Spleen (tissue), 11 donors: ENCODE data around the gene TMEM243. TPM values are rescaled to one million over a fixed set of nuclear protein-coding genes. Genes with fewer than 3 reads are reported as not detected.
A peak's percentile ranks its signal among the peaks of the same experiment; 100 is the strongest.

ENCODE experiments used
- DNase-seq: peaks from one replicate; pipeline ENCODE4 v3.0.0-alpha.2; 2020
- H3K27ac ChIP-seq, 8 donors: fragments of 200-600 bp; sonication (generic) in 7 of 8; 1 replicate in 4 of 8; 2 replicates in 4 of 8; pipeline versions ENCODE4 v1.5.0 to v1.8.0; 2016 to 2021; ENCODE audit warnings: inconsistent platforms in 4 of 8, mild to moderate bottlenecking in 4 of 8, moderate library complexity in 1 of 8
- H3K27me3 ChIP-seq, 7 donors: fragments of 200-600 bp; sonication (generic) in 6 of 7; replicated peaks in 1 of 7; 1 replicate in 4 of 7; 2 replicates in 3 of 7; pipeline versions ENCODE4 v1.5.0 to v1.8.0; 2016 to 2021; ENCODE audit warnings: inconsistent platforms in 3 of 7, mild to moderate bottlenecking in 1 of 7
- H3K36me3 ChIP-seq, 6 donors: fragments of 200-600 bp; sonication (generic) in 5 of 6; 1 replicate in 4 of 6; 2 replicates in 2 of 6; pipeline versions ENCODE4 v1.5.0 to v1.8.0; 2016 to 2021; ENCODE audit warnings: inconsistent platforms in 2 of 6
- H3K4me1 ChIP-seq, 6 donors: fragments of 200-600 bp; sonication (generic) in 5 of 6; 1 replicate in 3 of 6; 2 replicates in 3 of 6; pipeline versions ENCODE4 v1.5.0 to v1.8.0; 2016 to 2021; ENCODE audit warnings: inconsistent platforms in 3 of 6
- H3K4me3 ChIP-seq, 8 donors: fragments of 200-600 bp; sonication (generic) in 7 of 8; 1 replicate in 4 of 8; 2 replicates in 4 of 8; pipeline versions ENCODE4 v1.5.0 to v1.8.0; 2016 to 2021; ENCODE audit warnings: inconsistent platforms in 4 of 8, mild to moderate bottlenecking in 4 of 8, moderate library complexity in 2 of 8
- H3K9me3 ChIP-seq, 8 donors: fragments of 200-600 bp; sonication (generic) in 7 of 8; 1 replicate in 4 of 8; 2 replicates in 4 of 8; pipeline versions ENCODE4 v1.5.0 to v1.8.0; 2016 to 2021; ENCODE audit warnings: inconsistent platforms in 4 of 8
- POLR2A ChIP-seq, 3 donors: fragments of 450-650 bp; IDR thresholded peaks; one replicate each; pipeline ENCODE4 v1.5.1; 2017; ENCODE audit warnings: antibody characterized with exemption in 3 of 3, mild to moderate bottlenecking in 1 of 3
- POLR2AphosphoS5 ChIP-seq, 3 donors: sonication (generic); formaldehyde crosslinking; IDR thresholded peaks; one replicate each; pipeline ENCODE4 v1.5.1; 2017; ENCODE audit warnings: antibody characterized with exemption in 3 of 3
- WGBS, 5 donors: extraction: QIAGEN DNeasy Blood & Tissue Kit in 3 of 5; methylation state at CpG; one replicate each; pipeline versions ENCODE4 v1.1.5 to v1.1.7; 2013 to 2018; 5-methylcytosine and 5-hydroxymethylcytosine counted together
- intact Hi-C: fragments of 100-400 bp; cut with DNase I; formaldehyde crosslinking; loops from one replicate; pipeline ENCODE4 v1.15.0; 2023; ENCODE audit warnings: low total_unique reads
- polyA plus RNA-seq, 3 donors: library from polyadenylated mRNA; stranded (reverse); fragments of 200-250 nt; gene quantifications; one replicate each; pipeline ENCODE4 v1.2.1, GENCODE V29; 2013
- small RNA-seq, 4 donors: library from RNA; depleted of rRNA; stranded (forward); fragments of <200 nt; gene quantifications; one replicate each; pipeline ENCODE3, GENCODE V24; 2016
- total RNA-seq, 7 donors: library from RNA; depleted of rRNA in 3 of 7; stranded (reverse); fragments of >200 nt in 3 of 7; fragmentation: NEBNext Ultra II Directional in 4 of 7; extraction: Animal tissue kit (Norgen Biotek cat#: 25700) in 4 of 7; gene quantifications; one replicate each; pipeline versions ENCODE4 v1.1.0 to v1.2.1, GENCODE V29; 2016 to 2021
- TF ChIP-seq, protein P1 (sequence below), 11 experiments: fragments of 200-600 bp in 7 of 11; fragments of 450-650 bp in 4 of 11; sonication (generic) in 4 of 11; IDR thresholded peaks in 8 of 11; conservative IDR thresholded peaks in 3 of 11; 1 replicate in 7 of 11; 2 replicates in 4 of 11; pipeline versions ENCODE4 v1.4.0 to v1.8.0; 2016 to 2021; ENCODE audit warnings: antibody characterized with exemption in 11 of 11, inconsistent platforms in 4 of 11, mild to moderate bottlenecking in 1 of 11
- donor health status: healthy with polysubstance abuse.
- donor health status: DM: no; HTN: no; CAD: no; lungs with moderate emphysema.
- donor health status: DM: no; HTN: no; CAD: no.
- donor health status: Bipolar disorder and iron deficiency.
- donor health status: healthy.
- donor health status: DM: no; HTN: no; CAD: no.
- donor health status: DM: yes; HTN: yes; CAD: no.

Gene TMEM243
- total and polyA plus RNA-seq, 10 donors, result 45.4 to 144 (median 86.4) TPM

DNA sequence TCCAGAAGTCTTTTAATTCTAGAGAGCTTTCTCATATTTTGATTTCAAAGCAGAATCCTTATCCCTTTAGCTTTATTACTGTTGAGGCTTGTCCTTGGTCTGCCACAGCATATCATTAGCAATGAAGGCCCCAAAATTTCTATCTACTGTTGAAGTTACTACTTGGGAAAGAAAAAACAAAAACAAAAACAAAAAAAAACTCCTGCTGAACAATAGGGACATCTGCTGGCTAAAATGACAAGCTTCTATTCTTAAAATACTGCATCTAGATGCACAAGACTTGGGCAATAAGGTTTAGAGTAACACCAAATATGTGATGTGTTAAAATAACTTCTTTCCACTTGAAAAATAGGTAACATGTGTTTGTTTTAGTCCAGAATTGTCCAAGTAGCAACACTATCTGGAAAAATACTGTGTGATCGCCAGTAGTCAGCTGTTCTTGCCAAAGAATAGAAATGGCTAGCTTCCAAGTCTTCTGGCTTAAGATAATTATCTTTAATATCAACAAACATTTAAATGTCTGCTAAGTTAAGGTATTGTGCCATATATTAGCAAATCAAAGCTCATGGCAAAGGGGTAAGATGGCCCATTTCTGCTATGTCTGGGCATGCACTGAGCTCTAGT, 71.1 kb downstream of the TMEM243 start:
- H3K4me1 ChIP-seq, result peaks cover 0 to 33% (median 12%) of the 10 kb centered on the region in 6 donors
- H3K4me3 ChIP-seq, result no peak overlapping the region
- WGBS, 5 donors, result 62 to 78% (median 65%) methylated on average over 1 of the region's 1 CpG
- H3K27ac ChIP-seq, result no peak overlapping the region
- no peak for DNase-seq
- H3K27me3 ChIP-seq, result no peaks in the 10 kb centered on the region
- no peak for TF ChIP-seq POLR2AphosphoS5 (IDR thresholded peaks at IDR 0.05)
- TF ChIP-seq, protein P1, sequence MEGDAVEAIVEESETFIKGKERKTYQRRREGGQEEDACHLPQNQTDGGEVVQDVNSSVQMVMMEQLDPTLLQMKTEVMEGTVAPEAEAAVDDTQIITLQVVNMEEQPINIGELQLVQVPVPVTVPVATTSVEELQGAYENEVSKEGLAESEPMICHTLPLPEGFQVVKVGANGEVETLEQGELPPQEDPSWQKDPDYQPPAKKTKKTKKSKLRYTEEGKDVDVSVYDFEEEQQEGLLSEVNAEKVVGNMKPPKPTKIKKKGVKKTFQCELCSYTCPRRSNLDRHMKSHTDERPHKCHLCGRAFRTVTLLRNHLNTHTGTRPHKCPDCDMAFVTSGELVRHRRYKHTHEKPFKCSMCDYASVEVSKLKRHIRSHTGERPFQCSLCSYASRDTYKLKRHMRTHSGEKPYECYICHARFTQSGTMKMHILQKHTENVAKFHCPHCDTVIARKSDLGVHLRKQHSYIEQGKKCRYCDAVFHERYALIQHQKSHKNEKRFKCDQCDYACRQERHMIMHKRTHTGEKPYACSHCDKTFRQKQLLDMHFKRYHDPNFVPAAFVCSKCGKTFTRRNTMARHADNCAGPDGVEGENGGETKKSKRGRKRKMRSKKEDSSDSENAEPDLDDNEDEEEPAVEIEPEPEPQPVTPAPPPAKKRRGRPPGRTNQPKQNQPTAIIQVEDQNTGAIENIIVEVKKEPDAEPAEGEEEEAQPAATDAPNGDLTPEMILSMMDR (IDR thresholded peaks at IDR 0.05 in 8 of 11, conservative IDR thresholded peaks at IDR 0.05 in 3 of 11), result peak in 8 of 11 experiments; percentile 45 to 64 (median 54)
- no peak for TF ChIP-seq POLR2A (IDR thresholded peaks at IDR 0.05)
- no peaks in the 10 kb centered on the region for H3K9me3 ChIP-seq
- H3K36me3 ChIP-seq, result no peaks in the 10 kb centered on the region
- intact Hi-C loops, result loop anchor here (5.0 kb wide), 2 partner anchors 74 to 211 kb away; no protein-coding TSS in a partner anchor

GRCh38 chr7:87147500-87147899, 72.0 kb downstream of the TMEM243 start:
- Histone ChIP-seq H3K9me3 (no peaks in the 10 kb centered on the region), H3K27ac (no peak overlapping the region), H3K4me1 (peaks cover 0 to 29% (median 11%) of the 10 kb centered on the region in 6 donors), H3K36me3 (no peaks in the 10 kb centered on the region), H3K27me3 (no peaks in the 10 kb centered on the region), H3K4me3 (no peak overlapping the region)
- intact Hi-C loops, result loop anchor here (5.0 kb wide), 2 partner anchors 75 to 210 kb away; no protein-coding TSS in a partner anchor
- DNase-seq, result no peak
- TF ChIP-seq POLR2AphosphoS5 (IDR thresholded peaks at IDR 0.05), result no peak
- TF ChIP-seq POLR2A (IDR thresholded peaks at IDR 0.05), result no peak
- TF ChIP-seq, protein P1 (IDR thresholded peaks at IDR 0.05 in 8 of 11, conservative IDR thresholded peaks at IDR 0.05 in 3 of 11), result no peak
- 90 to 98% (median 92%) methylated on average over 7 of the region's 7 CpGs for WGBS, 5 donors

DNA sequence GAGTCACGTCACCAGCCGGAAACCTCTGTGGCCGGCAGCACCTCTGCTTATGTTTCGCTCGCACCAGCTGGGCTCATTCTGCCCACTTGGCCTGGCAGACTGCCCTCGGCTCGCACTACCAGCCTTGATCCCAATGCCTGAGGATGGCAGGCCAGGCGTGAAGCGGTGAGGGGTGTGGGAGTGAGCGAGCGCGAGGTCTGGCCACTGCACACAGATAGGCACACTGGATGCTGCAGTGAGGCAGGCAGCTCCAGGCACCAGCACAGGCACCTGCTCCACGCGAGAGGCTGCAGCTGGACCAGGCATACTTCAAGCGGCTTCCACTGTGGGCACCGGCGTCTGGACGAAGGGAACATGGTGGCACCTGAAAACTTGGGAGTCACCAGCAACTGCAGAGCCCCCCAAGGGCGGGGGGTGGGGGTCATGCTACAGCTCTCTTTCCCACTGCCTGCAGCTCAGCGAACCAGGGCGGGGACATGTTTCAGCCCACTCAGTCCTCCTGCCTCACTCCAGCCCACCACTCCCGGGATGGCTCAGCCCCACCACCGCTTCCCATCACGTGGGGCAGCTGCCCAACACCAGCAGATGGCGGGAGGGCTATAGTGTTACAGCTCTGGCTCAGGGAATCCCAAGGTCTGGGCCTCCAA, 72.7 kb downstream of the TMEM243 start:
- H3K4me1 ChIP-seq, result peaks cover 0 to 29% (median 11%) of the 10 kb centered on the region in 6 donors
- peak; percentile 78 for DNase-seq
- H3K36me3 ChIP-seq, result no peaks in the 10 kb centered on the region
- intact Hi-C loops, result loop anchor here (5.0 kb wide), 2 partner anchors 75 to 210 kb away; no protein-coding TSS in a partner anchor
- 85 to 94% (median 89%) methylated on average over 20 to 25 of the region's 25 CpGs for whole genome bisulfite sequencing, 5 donors
- H3K9me3 ChIP-seq, result no peaks in the 10 kb centered on the region
- no peak overlapping the region for H3K4me3 ChIP-seq
- H3K27ac ChIP-seq, result no peak overlapping the region
- no peaks in the 10 kb centered on the region for H3K27me3 ChIP-seq
- TF ChIP-seq POLR2AphosphoS5 (IDR thresholded peaks at IDR 0.05) (no peak), POLR2A (IDR thresholded peaks at IDR 0.05) (no peak)
- TF ChIP-seq, protein P1 (IDR thresholded peaks at IDR 0.05 in 8 of 11, conservative IDR thresholded peaks at IDR 0.05 in 3 of 11), result no peak

Small RNA genes lying within 50 kb of the gene (small RNA-seq; reads per million reads assigned to genes)
- gene RF00019, result 0 reads per million in 4 donors
- 0 reads per million in 4 donors for gene RF02271

Other genes with a start within 250 kb of the TMEM243 start
- 10 to 100 TPM; 17.3 to 23.3 (median 18.5) TPM for gene ELAPOR2, start 160.1 kb downstream of the TMEM243 start, total RNA-seq
- gene ELAPOR2, start 160.1 kb downstream of the TMEM243 start, polyA plus RNA-seq, result 1 to 10 TPM; 2.4 to 2.7 (median 2.4) TPM
- gene DMTF1, start 67.3 kb downstream of the TMEM243 start, total RNA-seq, result 100 to 1,000 TPM in 6 of 7 donors, 10 to 100 TPM in 1; 95.5 to 190 (median 128) TPM
- gene DMTF1, start 67.3 kb downstream of the TMEM243 start, polyA plus RNA-seq, result 10 to 100 TPM; 23.2 to 32.4 (median 31.7) TPM
- gene CROT, start 125.9 kb upstream of the TMEM243 start, total RNA-seq, result 10 to 100 TPM in 6 of 7 donors, 1 to 10 TPM in 1; 6.6 to 21.1 (median 12.5) TPM
- 1 to 10 TPM; 4.2 to 5.1 (median 4.8) TPM for gene CROT, start 125.9 kb upstream of the TMEM243 start, polyA plus RNA-seq